ENCODE data around the gene DHDH. TPM values are rescaled to one million over a fixed set of nuclear protein-coding genes. Genes with fewer than 3 reads are reported as not detected.

DHDH gene
- total and polyA plus RNA-seq, 2 experiments from 2014 or later: 0.69 to 4.7 TPM

DNA sequence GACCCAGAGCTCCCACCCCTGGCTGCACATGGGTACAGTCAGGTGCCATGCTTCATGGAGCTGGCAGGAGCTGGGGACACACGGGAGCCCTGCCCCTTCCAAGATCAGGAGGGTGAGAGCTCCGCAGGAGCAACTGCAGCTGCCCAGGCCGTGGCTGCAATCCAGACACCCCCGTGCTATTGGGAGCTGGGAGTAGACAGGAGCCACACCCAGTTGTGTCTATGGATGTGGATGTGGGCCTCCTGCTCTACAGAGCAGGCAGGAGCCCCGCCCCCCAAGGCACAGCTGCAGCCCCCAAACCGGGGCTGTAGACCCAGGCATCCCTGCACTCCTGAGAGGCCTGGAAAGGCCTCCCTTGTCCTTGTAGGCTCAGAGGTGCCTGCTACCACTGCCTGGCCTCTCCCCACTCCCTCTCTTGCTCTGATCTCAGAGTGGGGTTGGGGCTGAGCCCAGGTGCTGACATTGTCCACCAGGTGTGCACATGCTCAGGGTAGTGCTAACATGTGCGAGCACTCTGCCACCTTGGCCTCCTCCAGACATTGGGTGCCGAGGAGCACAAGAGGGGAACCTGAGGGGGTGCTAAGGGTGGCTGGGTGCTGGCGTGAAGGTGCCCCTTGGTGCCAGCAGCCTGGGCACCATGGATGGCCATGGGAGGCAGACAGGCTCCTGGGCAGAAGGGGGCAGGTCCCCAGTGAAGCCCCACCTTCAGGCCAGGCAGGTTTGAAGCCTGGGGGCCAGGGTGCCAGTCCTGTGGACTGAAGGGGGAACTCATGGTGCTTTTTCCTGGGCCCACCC lies 13.2 kb downstream of the DHDH start:
- no peak overlapping the region for H2AFZ ChIP-seq
- no peaks in the 10 kb centered on the region for H3K27me3 ChIP-seq (ENCODE audit: insufficient read depth)
- no peaks in the 10 kb centered on the region for H3K4me1 ChIP-seq (ENCODE audit: insufficient read depth)
- TF ChIP-seq EZH2phosphoT487 (IDR thresholded peaks at IDR 0.05; ENCODE audit: unreplicated experiment): no peak
- TF ChIP-seq ZNF331 (CRISPR knock-in tag; IDR thresholded peaks at IDR 0.05; ENCODE audit: low read depth): no peak
- TF ChIP-seq, protein P1, sequence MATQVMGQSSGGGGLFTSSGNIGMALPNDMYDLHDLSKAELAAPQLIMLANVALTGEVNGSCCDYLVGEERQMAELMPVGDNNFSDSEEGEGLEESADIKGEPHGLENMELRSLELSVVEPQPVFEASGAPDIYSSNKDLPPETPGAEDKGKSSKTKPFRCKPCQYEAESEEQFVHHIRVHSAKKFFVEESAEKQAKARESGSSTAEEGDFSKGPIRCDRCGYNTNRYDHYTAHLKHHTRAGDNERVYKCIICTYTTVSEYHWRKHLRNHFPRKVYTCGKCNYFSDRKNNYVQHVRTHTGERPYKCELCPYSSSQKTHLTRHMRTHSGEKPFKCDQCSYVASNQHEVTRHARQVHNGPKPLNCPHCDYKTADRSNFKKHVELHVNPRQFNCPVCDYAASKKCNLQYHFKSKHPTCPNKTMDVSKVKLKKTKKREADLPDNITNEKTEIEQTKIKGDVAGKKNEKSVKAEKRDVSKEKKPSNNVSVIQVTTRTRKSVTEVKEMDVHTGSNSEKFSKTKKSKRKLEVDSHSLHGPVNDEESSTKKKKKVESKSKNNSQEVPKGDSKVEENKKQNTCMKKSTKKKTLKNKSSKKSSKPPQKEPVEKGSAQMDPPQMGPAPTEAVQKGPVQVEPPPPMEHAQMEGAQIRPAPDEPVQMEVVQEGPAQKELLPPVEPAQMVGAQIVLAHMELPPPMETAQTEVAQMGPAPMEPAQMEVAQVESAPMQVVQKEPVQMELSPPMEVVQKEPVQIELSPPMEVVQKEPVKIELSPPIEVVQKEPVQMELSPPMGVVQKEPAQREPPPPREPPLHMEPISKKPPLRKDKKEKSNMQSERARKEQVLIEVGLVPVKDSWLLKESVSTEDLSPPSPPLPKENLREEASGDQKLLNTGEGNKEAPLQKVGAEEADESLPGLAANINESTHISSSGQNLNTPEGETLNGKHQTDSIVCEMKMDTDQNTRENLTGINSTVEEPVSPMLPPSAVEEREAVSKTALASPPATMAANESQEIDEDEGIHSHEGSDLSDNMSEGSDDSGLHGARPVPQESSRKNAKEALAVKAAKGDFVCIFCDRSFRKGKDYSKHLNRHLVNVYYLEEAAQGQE (IDR thresholded peaks at IDR 0.05; ENCODE audit: unreplicated experiment): no peak
- TF ChIP-seq, protein P2, sequence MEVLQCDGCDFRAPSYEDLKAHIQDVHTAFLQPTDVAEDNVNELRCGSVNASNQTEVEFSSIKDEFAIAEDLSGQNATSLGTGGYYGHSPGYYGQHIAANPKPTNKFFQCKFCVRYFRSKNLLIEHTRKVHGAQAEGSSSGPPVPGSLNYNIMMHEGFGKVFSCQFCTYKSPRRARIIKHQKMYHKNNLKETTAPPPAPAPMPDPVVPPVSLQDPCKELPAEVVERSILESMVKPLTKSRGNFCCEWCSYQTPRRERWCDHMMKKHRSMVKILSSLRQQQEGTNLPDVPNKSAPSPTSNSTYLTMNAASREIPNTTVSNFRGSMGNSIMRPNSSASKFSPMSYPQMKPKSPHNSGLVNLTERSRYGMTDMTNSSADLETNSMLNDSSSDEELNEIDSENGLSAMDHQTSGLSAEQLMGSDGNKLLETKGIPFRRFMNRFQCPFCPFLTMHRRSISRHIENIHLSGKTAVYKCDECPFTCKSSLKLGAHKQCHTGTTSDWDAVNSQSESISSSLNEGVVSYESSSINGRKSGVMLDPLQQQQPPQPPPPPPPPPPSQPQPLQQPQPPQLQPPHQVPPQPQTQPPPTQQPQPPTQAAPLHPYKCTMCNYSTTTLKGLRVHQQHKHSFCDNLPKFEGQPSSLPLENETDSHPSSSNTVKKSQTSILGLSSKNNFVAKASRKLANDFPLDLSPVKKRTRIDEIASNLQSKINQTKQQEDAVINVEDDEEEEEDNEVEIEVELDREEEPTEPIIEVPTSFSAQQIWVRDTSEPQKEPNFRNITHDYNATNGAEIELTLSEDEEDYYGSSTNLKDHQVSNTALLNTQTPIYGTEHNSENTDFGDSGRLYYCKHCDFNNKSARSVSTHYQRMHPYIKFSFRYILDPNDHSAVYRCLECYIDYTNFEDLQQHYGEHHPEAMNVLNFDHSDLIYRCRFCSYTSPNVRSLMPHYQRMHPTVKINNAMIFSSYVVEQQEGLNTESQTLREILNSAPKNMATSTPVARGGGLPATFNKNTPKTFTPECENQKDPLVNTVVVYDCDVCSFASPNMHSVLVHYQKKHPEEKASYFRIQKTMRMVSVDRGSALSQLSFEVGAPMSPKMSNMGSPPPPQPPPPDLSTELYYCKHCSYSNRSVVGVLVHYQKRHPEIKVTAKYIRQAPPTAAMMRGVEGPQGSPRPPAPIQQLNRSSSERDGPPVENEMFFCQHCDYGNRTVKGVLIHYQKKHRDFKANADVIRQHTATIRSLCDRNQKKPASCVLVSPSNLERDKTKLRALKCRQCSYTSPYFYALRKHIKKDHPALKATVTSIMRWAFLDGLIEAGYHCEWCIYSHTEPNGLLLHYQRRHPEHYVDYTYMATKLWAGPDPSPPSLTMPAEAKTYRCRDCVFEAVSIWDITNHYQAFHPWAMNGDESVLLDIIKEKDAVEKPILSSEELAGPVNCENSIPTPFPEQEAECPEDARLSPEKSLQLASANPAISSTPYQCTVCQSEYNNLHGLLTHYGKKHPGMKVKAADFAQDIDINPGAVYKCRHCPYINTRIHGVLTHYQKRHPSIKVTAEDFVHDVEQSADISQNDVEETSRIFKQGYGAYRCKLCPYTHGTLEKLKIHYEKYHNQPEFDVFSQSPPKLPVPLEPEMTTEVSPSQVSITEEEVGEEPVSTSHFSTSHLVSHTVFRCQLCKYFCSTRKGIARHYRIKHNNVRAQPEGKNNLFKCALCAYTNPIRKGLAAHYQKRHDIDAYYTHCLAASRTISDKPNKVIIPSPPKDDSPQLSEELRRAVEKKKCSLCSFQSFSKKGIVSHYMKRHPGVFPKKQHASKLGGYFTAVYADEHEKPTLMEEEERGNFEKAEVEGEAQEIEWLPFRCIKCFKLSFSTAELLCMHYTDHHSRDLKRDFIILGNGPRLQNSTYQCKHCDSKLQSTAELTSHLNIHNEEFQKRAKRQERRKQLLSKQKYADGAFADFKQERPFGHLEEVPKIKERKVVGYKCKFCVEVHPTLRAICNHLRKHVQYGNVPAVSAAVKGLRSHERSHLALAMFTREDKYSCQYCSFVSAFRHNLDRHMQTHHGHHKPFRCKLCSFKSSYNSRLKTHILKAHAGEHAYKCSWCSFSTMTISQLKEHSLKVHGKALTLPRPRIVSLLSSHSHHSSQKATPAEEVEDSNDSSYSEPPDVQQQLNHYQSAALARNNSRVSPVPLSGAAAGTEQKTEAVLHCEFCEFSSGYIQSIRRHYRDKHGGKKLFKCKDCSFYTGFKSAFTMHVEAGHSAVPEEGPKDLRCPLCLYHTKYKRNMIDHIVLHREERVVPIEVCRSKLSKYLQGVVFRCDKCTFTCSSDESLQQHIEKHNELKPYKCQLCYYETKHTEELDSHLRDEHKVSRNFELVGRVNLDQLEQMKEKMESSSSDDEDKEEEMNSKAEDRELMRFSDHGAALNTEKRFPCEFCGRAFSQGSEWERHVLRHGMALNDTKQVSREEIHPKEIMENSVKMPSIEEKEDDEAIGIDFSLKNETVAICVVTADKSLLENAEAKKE (CRISPR knock-in tag; IDR thresholded peaks at IDR 0.05): no peak
- no peak for TF ChIP-seq JUNB (IDR thresholded peaks at IDR 0.05; ENCODE audit: unreplicated experiment)
- TF ChIP-seq CREB1 (CRISPR knock-in tag; IDR thresholded peaks at IDR 0.05; ENCODE audit: low read depth): no peak
- TF ChIP-seq STAT1 (IDR thresholded peaks at IDR 0.05; ENCODE audit: unreplicated experiment): no peak
- no peak for TF ChIP-seq EZH2 (IDR thresholded peaks at IDR 0.05; ENCODE audit: low read depth, unreplicated experiment)
- TF ChIP-seq, protein P3, sequence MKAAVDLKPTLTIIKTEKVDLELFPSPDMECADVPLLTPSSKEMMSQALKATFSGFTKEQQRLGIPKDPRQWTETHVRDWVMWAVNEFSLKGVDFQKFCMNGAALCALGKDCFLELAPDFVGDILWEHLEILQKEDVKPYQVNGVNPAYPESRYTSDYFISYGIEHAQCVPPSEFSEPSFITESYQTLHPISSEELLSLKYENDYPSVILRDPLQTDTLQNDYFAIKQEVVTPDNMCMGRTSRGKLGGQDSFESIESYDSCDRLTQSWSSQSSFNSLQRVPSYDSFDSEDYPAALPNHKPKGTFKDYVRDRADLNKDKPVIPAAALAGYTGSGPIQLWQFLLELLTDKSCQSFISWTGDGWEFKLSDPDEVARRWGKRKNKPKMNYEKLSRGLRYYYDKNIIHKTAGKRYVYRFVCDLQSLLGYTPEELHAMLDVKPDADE (IDR thresholded peaks at IDR 0.05): no peak
- no peak for TF ChIP-seq NANOG (IDR thresholded peaks at IDR 0.05; ENCODE audit: borderline replicate concordance)
- no peak for TF ChIP-seq POLR2AphosphoS5 (IDR thresholded peaks at IDR 0.05; ENCODE audit: low read depth)
- TF ChIP-seq, protein P4, sequence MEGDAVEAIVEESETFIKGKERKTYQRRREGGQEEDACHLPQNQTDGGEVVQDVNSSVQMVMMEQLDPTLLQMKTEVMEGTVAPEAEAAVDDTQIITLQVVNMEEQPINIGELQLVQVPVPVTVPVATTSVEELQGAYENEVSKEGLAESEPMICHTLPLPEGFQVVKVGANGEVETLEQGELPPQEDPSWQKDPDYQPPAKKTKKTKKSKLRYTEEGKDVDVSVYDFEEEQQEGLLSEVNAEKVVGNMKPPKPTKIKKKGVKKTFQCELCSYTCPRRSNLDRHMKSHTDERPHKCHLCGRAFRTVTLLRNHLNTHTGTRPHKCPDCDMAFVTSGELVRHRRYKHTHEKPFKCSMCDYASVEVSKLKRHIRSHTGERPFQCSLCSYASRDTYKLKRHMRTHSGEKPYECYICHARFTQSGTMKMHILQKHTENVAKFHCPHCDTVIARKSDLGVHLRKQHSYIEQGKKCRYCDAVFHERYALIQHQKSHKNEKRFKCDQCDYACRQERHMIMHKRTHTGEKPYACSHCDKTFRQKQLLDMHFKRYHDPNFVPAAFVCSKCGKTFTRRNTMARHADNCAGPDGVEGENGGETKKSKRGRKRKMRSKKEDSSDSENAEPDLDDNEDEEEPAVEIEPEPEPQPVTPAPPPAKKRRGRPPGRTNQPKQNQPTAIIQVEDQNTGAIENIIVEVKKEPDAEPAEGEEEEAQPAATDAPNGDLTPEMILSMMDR (conservative IDR thresholded peaks at IDR 0.05; ENCODE audit: low read depth in 2 of 2): no peak
- TF ChIP-seq ZNF114 (CRISPR knock-in tag; IDR thresholded peaks at IDR 0.05): no peak
- H3F3A ChIP-seq (replicated peaks; ENCODE audit: low read depth): no peaks in the 10 kb centered on the region
- H3K36me3 ChIP-seq (ENCODE audit: insufficient read depth): no peaks in the 10 kb centered on the region
- H3K4me3 ChIP-seq: no peak overlapping the region
- no peak overlapping the region for H3K27ac Mint-ChIP-seq
- DNase-seq (ENCODE audit: low spot score) (no peak), ATAC-seq (no peak)
- H3K9me3 Mint-ChIP-seq: peaks cover 23% of the 10 kb centered on the region
- no peak overlapping the region for H3K4me2 ChIP-seq
- no peaks in the 10 kb centered on the region for H3K79me2 ChIP-seq (replicated peaks; ENCODE audit: insufficient read depth)
- no peak overlapping the region for H3K27ac ChIP-seq (ENCODE audit: low read depth)
- peaks cover 14% of the 10 kb centered on the region for H3K27me3 Mint-ChIP-seq (ENCODE audit: insufficient read depth, low read depth, poor library complexity)
- H3K4me1 Mint-ChIP-seq: no peaks in the 10 kb centered on the region
- no peaks in the 10 kb centered on the region for H3K9me2 ChIP-seq (ENCODE audit: insufficient read depth)
- H3K4me3 Mint-ChIP-seq: no peak overlapping the region
- H3K36me3 Mint-ChIP-seq (ENCODE audit: low read depth): peaks cover 17% of the 10 kb centered on the region; the same call in 2 of the 3 replicates
- no peaks in the 10 kb centered on the region for H4K20me1 ChIP-seq (replicated peaks; ENCODE audit: insufficient read depth)

Measured in GM23338 (cell line).